H4 (cell line): ENCODE measurements around the gene UNC45B. TPM values are rescaled to one million over a fixed set of nuclear protein-coding genes. Genes with fewer than 3 reads are reported as not detected.
"Not testable (repeated sequence)": the region's sequence is repeated elsewhere in the genome, so short reads cannot be mapped to it uniquely, and the experiment has no call there.

ENCODE experiments used
- DNase-seq: peaks from one replicate; pipeline ENCODE4 v3.0.0-alpha.2; 2015; ENCODE audit warnings: low spot score
- total RNA-seq: library from RNA; depleted of rRNA; stranded (reverse); fragments of >200 nt; shearing (Covaris generic); gene quantifications from 2 replicates; pipeline ENCODE4 v1.2.3, GENCODE V29; 2014

UNC45B gene
- total RNA-seq, 1 experiment from 2014 or later = not detected

GRCh38 chr17:35142467-35142796, 5.2 kb upstream of the UNC45B start:
- DNase-seq = no peak

GRCh38 chr17:35144840-35145239, 2.8 kb upstream of the UNC45B start:
- no peak for DNase-seq

GRCh38 chr17:35146214-35146833, 1.3 kb upstream of the UNC45B start:
- no peak for DNase-seq

- no peak for DNase-seq
These were observed 527 bp downstream of the UNC45B start for GRCh38 chr17:35148144-35148543.

- DNase-seq = no peak
These were observed 2.3 kb downstream of the UNC45B start for GRCh38 chr17:35149941-35150340.

GRCh38 chr17:35151080-35151479, 3.5 kb downstream of the UNC45B start:
- not testable (repeated sequence) for DNase-seq

- DNase-seq = no peak
These were observed 5.0 kb downstream of the UNC45B start for GRCh38 chr17:35152421-35153140.

- no peak for DNase-seq
These were observed 6.9 kb downstream of the UNC45B start for GRCh38 chr17:35154196-35155165.

GRCh38 chr17:35155246-35155645, 7.6 kb downstream of the UNC45B start:
- no peak for DNase-seq

- no peak for DNase-seq
These were observed 12.3 kb downstream of the UNC45B start for GRCh38 chr17:35159940-35160339.

- DNase-seq = no peak
These were observed 13.0 kb downstream of the UNC45B start for GRCh38 chr17:35160354-35161201.

- no peak for DNase-seq
These were observed 13.7 kb downstream of the UNC45B start for GRCh38 chr17:35161281-35161761.

- no peak for DNase-seq
These were observed 15.1 kb downstream of the UNC45B start for GRCh38 chr17:35162755-35163154.

GRCh38 chr17:35163886-35164285, 16.3 kb downstream of the UNC45B start:
- DNase-seq = no peak

- no peak for DNase-seq
These were observed 17.1 kb downstream of the UNC45B start for GRCh38 chr17:35164716-35165115.

- no peak for DNase-seq
These were observed 18.9 kb downstream of the UNC45B start for GRCh38 chr17:35166526-35166925.

- DNase-seq = no peak
These were observed 19.4 kb downstream of the UNC45B start for GRCh38 chr17:35167046-35167445.

GRCh38 chr17:35167666-35168065, 20.0 kb downstream of the UNC45B start:
- DNase-seq = peak; percentile 29

- DNase-seq = no peak
These were observed 22.3 kb downstream of the UNC45B start for GRCh38 chr17:35169835-35170363.

GRCh38 chr17:35170968-35171771, 23.6 kb downstream of the UNC45B start:
- no peak for DNase-seq
